ENCODE measurements around the gene DNAJB6. TPM values are rescaled to one million over a fixed set of nuclear protein-coding genes. Genes with fewer than 3 reads are reported as not detected.
"Not testable (repeated sequence)": the region's sequence is repeated elsewhere in the genome, so short reads cannot be mapped to it uniquely, and the experiment has no call there.

Gene DNAJB6
- total and polyA plus RNA-seq, 12 donors, result 38.4 to 195 (median 80.4) TPM

GRCh38 chr7:157446322-157446721, 109.5 kb downstream of the DNAJB6 start:
- Histone ChIP-seq H3K36me3 (replicated peaks in 1 of 2) (no peaks in the 10 kb centered on the region), H3K9me3 (replicated peaks in 1 of 3) (no peaks in the 10 kb centered on the region), H3K4me1 (replicated peaks in 1 of 2) (no peaks in the 10 kb centered on the region), H3K4me3 (no peak overlapping the region), H3K27me3 (no peaks in the 10 kb centered on the region), H3K27ac (no peak overlapping the region)
- DNase-seq, result peak in 1 of 7 donors; percentile 38
- intact Hi-C loops (cut with DNase I), result no loop called here
- TF ChIP-seq CTCF (IDR thresholded peaks at IDR 0.05), result no peak
- no peak for TF ChIP-seq POLR2A (IDR thresholded peaks at IDR 0.05)
- 66 to 79% (median 74%) methylated on average over 6 of the region's 6 CpGs for WGBS, 4 donors

- WGBS, 4 donors, result 78 to 94% (median 81%) methylated on average over 5 to 12 of the region's 12 CpGs
- H3K4me3 ChIP-seq; intact Hi-C loops (cut with DNase I); H3K9me3 ChIP-seq (replicated peaks in 1 of 3); H3K4me1 ChIP-seq (replicated peaks in 1 of 2); H3K36me3 ChIP-seq (replicated peaks in 1 of 2); H3K27me3 ChIP-seq; H3K27ac ChIP-seq: not testable (repeated sequence)
- peak in 1 of 7 donors; percentile 14 for DNase-seq
These were observed 117.2 kb downstream of the DNAJB6 start for GRCh38 chr7:157454003-157454402.

- TF ChIP-seq POLR2A (IDR thresholded peaks at IDR 0.05) (no peak), CTCF (IDR thresholded peaks at IDR 0.05) (no peak)
- H3K4me3 ChIP-seq, result no peak overlapping the region
- peaks cover 5% of the 10 kb centered on the region for H3K27me3 ChIP-seq
- no peaks in the 10 kb centered on the region for H3K4me1 ChIP-seq (replicated peaks in 1 of 2)
- intact Hi-C loops (cut with DNase I), result no loop called here
- H3K27ac ChIP-seq, result no peak overlapping the region
- H3K9me3 ChIP-seq (replicated peaks in 1 of 3), result no peaks in the 10 kb centered on the region
- no peaks in the 10 kb centered on the region for H3K36me3 ChIP-seq (replicated peaks in 1 of 2)
- peak in 1 of 7 donors; percentile 18 for DNase-seq
- 51 to 61% (median 53%) methylated on average over 22 to 27 of the region's 27 CpGs for WGBS, 4 donors
These were observed 120.8 kb downstream of the DNAJB6 start for GRCh38 chr7:157457355-157458253.

GRCh38 chr7:157458254-157458633, 121.4 kb downstream of the DNAJB6 start:
- no peak overlapping the region for H3K27ac ChIP-seq
- DNase-seq, result peak in 1 of 7 donors; percentile 9
- H3K27me3 ChIP-seq, result peaks cover 5% of the 10 kb centered on the region
- H3K36me3 ChIP-seq (replicated peaks in 1 of 2), result no peaks in the 10 kb centered on the region
- no peaks in the 10 kb centered on the region for H3K4me1 ChIP-seq (replicated peaks in 1 of 2)
- intact Hi-C loops (cut with DNase I), result no loop called here
- TF ChIP-seq POLR2A (IDR thresholded peaks at IDR 0.05) (no peak), CTCF (IDR thresholded peaks at IDR 0.05) (no peak)
- no peaks in the 10 kb centered on the region for H3K9me3 ChIP-seq (replicated peaks in 1 of 3)
- no peak overlapping the region for H3K4me3 ChIP-seq
- 74 to 89% (median 81%) methylated on average over 6 to 9 of the region's 9 CpGs for WGBS, 4 donors

GRCh38 chr7:157459966-157460365, 123.2 kb downstream of the DNAJB6 start:
- WGBS, 4 donors, result 91 to 95% (median 92%) methylated on average over 10 to 11 of the region's 11 CpGs

More at GRCh38 chr7:157459966-157460365, 123.2 kb downstream of the DNAJB6 start:
- Histone ChIP-seq H3K4me3 (no peak overlapping the region), H3K27me3 (peaks cover 9% of the 10 kb centered on the region), H3K36me3 (replicated peaks in 1 of 2) (no peaks in the 10 kb centered on the region), H3K27ac (no peak overlapping the region), H3K9me3 (replicated peaks in 1 of 3) (no peaks in the 10 kb centered on the region), H3K4me1 (replicated peaks in 1 of 2) (no peaks in the 10 kb centered on the region)
- no peak for TF ChIP-seq CTCF (IDR thresholded peaks at IDR 0.05)
- no peak for TF ChIP-seq POLR2A (IDR thresholded peaks at IDR 0.05)
- peak in 2 of 7 donors; percentile 6 to 31 for DNase-seq
- intact Hi-C loops (cut with DNase I), result no loop called here
